ENCODE measurements around the gene KAZN.
A peak's percentile ranks its signal among the peaks of the same experiment; 100 is the strongest.

The KAZN gene

DNA sequence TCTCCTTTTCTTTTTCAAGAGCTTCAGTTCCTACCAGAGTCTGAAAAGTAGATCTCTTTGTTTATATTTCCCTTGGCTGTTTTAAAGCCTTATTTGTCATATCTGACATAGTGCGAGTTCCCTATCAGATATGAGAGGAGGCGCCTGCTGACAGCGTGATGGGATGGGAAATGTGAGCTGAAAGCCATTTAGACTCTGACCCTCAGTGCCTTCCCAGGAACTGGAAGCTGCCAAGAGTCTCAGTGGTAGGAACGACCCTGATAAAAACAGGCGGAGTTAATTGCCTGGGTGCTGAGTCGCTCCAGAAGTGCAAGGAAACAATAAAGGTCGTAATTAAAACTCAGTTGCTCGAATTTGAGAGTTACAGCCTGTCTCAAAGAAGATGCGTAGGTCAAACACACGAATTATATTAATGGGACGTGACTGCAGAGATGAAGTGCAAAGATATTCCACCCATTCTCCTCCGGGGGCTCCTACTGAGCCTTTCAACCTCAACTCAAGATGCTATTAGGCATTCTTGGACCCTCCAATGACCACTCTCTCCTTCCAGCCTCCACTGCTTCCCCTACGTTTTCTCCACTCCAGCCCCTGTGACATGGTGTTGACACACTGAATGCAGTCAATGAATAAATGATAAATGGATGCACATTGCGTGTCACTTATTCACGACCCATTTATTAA is 84.6 kb downstream of the KAZN start (continued):
- TF ChIP-seq, protein P1, sequence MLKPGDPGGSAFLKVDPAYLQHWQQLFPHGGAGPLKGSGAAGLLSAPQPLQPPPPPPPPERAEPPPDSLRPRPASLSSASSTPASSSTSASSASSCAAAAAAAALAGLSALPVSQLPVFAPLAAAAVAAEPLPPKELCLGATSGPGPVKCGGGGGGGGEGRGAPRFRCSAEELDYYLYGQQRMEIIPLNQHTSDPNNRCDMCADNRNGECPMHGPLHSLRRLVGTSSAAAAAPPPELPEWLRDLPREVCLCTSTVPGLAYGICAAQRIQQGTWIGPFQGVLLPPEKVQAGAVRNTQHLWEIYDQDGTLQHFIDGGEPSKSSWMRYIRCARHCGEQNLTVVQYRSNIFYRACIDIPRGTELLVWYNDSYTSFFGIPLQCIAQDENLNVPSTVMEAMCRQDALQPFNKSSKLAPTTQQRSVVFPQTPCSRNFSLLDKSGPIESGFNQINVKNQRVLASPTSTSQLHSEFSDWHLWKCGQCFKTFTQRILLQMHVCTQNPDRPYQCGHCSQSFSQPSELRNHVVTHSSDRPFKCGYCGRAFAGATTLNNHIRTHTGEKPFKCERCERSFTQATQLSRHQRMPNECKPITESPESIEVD (tag by site-specific recombination; IDR thresholded peaks at IDR 0.05), result 0 out of 2 replicates have a peak, but pooled peaks have one; percentile 10
- TF ChIP-seq, protein P2, sequence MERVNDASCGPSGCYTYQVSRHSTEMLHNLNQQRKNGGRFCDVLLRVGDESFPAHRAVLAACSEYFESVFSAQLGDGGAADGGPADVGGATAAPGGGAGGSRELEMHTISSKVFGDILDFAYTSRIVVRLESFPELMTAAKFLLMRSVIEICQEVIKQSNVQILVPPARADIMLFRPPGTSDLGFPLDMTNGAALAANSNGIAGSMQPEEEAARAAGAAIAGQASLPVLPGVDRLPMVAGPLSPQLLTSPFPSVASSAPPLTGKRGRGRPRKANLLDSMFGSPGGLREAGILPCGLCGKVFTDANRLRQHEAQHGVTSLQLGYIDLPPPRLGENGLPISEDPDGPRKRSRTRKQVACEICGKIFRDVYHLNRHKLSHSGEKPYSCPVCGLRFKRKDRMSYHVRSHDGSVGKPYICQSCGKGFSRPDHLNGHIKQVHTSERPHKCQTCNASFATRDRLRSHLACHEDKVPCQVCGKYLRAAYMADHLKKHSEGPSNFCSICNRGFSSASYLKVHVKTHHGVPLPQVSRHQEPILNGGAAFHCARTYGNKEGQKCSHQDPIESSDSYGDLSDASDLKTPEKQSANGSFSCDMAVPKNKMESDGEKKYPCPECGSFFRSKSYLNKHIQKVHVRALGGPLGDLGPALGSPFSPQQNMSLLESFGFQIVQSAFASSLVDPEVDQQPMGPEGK (tag by site-specific recombination; IDR thresholded peaks at IDR 0.05), result no peak
- TF ChIP-seq EGR2 (tag by site-specific recombination; IDR thresholded peaks at IDR 0.05; ENCODE audit: low read depth) (no peak), ZIC2 (tag by site-specific recombination; IDR thresholded peaks at IDR 0.05) (peak; percentile 62), HOXD13 (CRISPR knock-in tag; IDR thresholded peaks at IDR 0.05; ENCODE audit: borderline replicate concordance) (no peak), SCRT1 (tag by site-specific recombination; IDR thresholded peaks at IDR 0.05; ENCODE audit: borderline replicate concordance) (no peak), ZNF133 (tag by site-specific recombination; IDR thresholded peaks at IDR 0.05) (no peak), ZNF600 (tag by site-specific recombination; IDR thresholded peaks at IDR 0.05) (no peak), ZNF560 (tag by site-specific recombination; IDR thresholded peaks at IDR 0.05; ENCODE audit: borderline replicate concordance) (no peak), MEIS1 (CRISPR knock-in tag; IDR thresholded peaks at IDR 0.05; ENCODE audit: borderline replicate concordance) (no peak), ZNF558 (tag by site-specific recombination; IDR thresholded peaks at IDR 0.05) (no peak), ZNF548 (tag by site-specific recombination; IDR thresholded peaks at IDR 0.05) (no peak), ZNF202 (tag by site-specific recombination; IDR thresholded peaks at IDR 0.05; ENCODE audit: borderline replicate concordance) (no peak), ZNF549 (tag by site-specific recombination; IDR thresholded peaks at IDR 0.05) (no peak), TRIM28 (IDR thresholded peaks at IDR 0.05; ENCODE audit: borderline replicate concordance, low read length) (peak; percentile 95), ZNF140 (tag by site-specific recombination; IDR thresholded peaks at IDR 0.05) (no peak), ZNF529 (tag by site-specific recombination; IDR thresholded peaks at IDR 0.05; ENCODE audit: insufficient replicate concordance) (no peak), ZNF510 (tag by site-specific recombination; IDR thresholded peaks at IDR 0.05; ENCODE audit: insufficient replicate concordance) (no peak), ZNF138 (tag by site-specific recombination; IDR thresholded peaks at IDR 0.05; ENCODE audit: borderline replicate concordance) (no peak), YY2 (tag by site-specific recombination; IDR thresholded peaks at IDR 0.05) (no peak), WT1 (tag by site-specific recombination; IDR thresholded peaks at IDR 0.05) (no peak)
- TF ChIP-seq, protein P3, sequence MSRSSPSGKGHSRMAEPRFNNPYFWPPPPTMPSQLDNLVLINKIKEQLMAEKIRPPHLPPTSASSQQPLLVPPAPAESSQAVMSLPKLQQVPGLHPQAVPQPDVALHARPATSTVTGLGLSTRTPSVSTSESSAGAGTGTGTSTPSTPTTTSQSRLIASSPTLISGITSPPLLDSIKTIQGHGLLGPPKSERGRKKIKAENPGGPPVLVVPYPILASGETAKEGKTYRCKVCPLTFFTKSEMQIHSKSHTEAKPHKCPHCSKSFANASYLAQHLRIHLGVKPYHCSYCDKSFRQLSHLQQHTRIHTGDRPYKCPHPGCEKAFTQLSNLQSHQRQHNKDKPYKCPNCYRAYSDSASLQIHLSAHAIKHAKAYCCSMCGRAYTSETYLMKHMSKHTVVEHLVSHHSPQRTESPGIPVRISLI (tag by site-specific recombination; IDR thresholded peaks at IDR 0.05), result no peak
- TF ChIP-seq, protein P4, sequence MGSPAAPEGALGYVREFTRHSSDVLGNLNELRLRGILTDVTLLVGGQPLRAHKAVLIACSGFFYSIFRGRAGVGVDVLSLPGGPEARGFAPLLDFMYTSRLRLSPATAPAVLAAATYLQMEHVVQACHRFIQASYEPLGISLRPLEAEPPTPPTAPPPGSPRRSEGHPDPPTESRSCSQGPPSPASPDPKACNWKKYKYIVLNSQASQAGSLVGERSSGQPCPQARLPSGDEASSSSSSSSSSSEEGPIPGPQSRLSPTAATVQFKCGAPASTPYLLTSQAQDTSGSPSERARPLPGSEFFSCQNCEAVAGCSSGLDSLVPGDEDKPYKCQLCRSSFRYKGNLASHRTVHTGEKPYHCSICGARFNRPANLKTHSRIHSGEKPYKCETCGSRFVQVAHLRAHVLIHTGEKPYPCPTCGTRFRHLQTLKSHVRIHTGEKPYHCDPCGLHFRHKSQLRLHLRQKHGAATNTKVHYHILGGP (tag by site-specific recombination; IDR thresholded peaks at IDR 0.05), result no peak
- TF ChIP-seq, protein P5, sequence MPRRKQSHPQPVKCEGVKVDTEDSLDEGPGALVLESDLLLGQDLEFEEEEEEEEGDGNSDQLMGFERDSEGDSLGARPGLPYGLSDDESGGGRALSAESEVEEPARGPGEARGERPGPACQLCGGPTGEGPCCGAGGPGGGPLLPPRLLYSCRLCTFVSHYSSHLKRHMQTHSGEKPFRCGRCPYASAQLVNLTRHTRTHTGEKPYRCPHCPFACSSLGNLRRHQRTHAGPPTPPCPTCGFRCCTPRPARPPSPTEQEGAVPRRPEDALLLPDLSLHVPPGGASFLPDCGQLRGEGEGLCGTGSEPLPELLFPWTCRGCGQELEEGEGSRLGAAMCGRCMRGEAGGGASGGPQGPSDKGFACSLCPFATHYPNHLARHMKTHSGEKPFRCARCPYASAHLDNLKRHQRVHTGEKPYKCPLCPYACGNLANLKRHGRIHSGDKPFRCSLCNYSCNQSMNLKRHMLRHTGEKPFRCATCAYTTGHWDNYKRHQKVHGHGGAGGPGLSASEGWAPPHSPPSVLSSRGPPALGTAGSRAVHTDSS (tag by site-specific recombination; IDR thresholded peaks at IDR 0.05), result no peak
- TF ChIP-seq, protein P6, sequence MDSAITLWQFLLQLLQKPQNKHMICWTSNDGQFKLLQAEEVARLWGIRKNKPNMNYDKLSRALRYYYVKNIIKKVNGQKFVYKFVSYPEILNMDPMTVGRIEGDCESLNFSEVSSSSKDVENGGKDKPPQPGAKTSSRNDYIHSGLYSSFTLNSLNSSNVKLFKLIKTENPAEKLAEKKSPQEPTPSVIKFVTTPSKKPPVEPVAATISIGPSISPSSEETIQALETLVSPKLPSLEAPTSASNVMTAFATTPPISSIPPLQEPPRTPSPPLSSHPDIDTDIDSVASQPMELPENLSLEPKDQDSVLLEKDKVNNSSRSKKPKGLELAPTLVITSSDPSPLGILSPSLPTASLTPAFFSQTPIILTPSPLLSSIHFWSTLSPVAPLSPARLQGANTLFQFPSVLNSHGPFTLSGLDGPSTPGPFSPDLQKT (IDR thresholded peaks at IDR 0.05; ENCODE audit: borderline replicate concordance, low read depth, low read length), result no peak
- TF ChIP-seq, protein P7, sequence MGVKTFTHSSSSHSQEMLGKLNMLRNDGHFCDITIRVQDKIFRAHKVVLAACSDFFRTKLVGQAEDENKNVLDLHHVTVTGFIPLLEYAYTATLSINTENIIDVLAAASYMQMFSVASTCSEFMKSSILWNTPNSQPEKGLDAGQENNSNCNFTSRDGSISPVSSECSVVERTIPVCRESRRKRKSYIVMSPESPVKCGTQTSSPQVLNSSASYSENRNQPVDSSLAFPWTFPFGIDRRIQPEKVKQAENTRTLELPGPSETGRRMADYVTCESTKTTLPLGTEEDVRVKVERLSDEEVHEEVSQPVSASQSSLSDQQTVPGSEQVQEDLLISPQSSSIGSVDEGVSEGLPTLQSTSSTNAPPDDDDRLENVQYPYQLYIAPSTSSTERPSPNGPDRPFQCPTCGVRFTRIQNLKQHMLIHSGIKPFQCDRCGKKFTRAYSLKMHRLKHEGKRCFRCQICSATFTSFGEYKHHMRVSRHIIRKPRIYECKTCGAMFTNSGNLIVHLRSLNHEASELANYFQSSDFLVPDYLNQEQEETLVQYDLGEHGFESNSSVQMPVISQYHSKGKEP (tag by site-specific recombination; IDR thresholded peaks at IDR 0.05), result no peak

All from HEK293 (cell line).